Keratinocyte (primary cell): ENCODE results near the gene PTMS. TPM values are rescaled to one million over a fixed set of nuclear protein-coding genes. Genes with fewer than 3 reads are reported as not detected.

Experiments used
- DNase-seq: peaks from one replicate; pipeline ENCODE4 v3.0.0-alpha.2; 2011; ENCODE audit warnings: low read depth, missing footprints, low spot score
- FAIRE-seq: peaks from 2 replicates; lab custom pipeline; 2011; peaks lifted over from hg19 to GRCh38; lab: Jason Lieb, UNC
- H2AFZ ChIP-seq: 2 replicates; pipeline ENCODE4 v1.6.0; 2012; ENCODE audit warnings: low read length, control low read depth, inconsistent platforms; ENCODE audit not compliant: control insufficient read depth
- H3K27ac ChIP-seq: 2 replicates; pipeline ENCODE4 v1.5.1; 2011; ENCODE audit warnings: low read length; ENCODE audit not compliant: control insufficient read depth, insufficient read depth
- H3K27me3 ChIP-seq: 3 replicates; pipeline ENCODE4 v1.6.0; 2011; ENCODE audit warnings: low read length; ENCODE audit not compliant: control insufficient read depth, insufficient read depth; ENCODE audit errors: extremely low read depth
- H3K36me3 ChIP-seq, 2 experiments: 2 replicates in 1 of 2; 3 replicates in 1 of 2; pipeline ENCODE4 v1.5.1; 2011; ENCODE audit warnings: low read length in 2 of 2, mild to moderate bottlenecking in 1 of 2; ENCODE audit not compliant: control insufficient read depth in 2 of 2, insufficient read depth in 2 of 2; ENCODE audit errors: extremely low read depth in 1 of 2
- H3K4me1 ChIP-seq: 3 replicates; pipeline ENCODE4 v1.5.1; 2011; ENCODE audit warnings: low read length; ENCODE audit not compliant: control insufficient read depth, insufficient read depth; ENCODE audit errors: extremely low read depth
- H3K4me2 ChIP-seq: 3 replicates; pipeline ENCODE4 v1.6.0; 2011; ENCODE audit warnings: low read depth, low read length; ENCODE audit not compliant: control insufficient read depth, insufficient read depth; ENCODE audit errors: extremely low read depth
- H3K4me3 ChIP-seq, 3 experiments: fragments of 200-600 bp in 1 of 3; sonication (generic) in 1 of 3; 2 replicates in 2 of 3; 3 replicates in 1 of 3; pipeline ENCODE4 v1.5.1; 2011 to 2016; ENCODE audit warnings: low read length in 3 of 3, mild to moderate bottlenecking in 3 of 3, control low read depth in 2 of 3, inconsistent platforms in 1 of 3, low read depth in 1 of 3, mixed read lengths in 1 of 3, mixed run types in 1 of 3, moderate library complexity in 1 of 3; ENCODE audit not compliant: control insufficient read depth in 2 of 3, insufficient read depth in 2 of 3; ENCODE audit errors: extremely low read depth in 1 of 3
- H3K79me2 ChIP-seq: 2 replicates; pipeline ENCODE4 v1.6.0; 2012; ENCODE audit warnings: low read length; ENCODE audit not compliant: control insufficient read depth, insufficient read depth
- H3K9ac ChIP-seq: 3 replicates; pipeline ENCODE4 v1.6.0; 2011; ENCODE audit warnings: low read length; ENCODE audit not compliant: control insufficient read depth, insufficient read depth; ENCODE audit errors: extremely low read depth
- H3K9me1 ChIP-seq: 3 replicates; pipeline ENCODE4 v1.6.0; 2011; ENCODE audit warnings: low read length; ENCODE audit not compliant: control insufficient read depth, insufficient read depth; ENCODE audit errors: extremely low read depth
- H3K9me3 ChIP-seq: 2 replicates; pipeline ENCODE4 v1.5.1; 2012; ENCODE audit warnings: low read depth, low read length; ENCODE audit not compliant: control insufficient read depth
- H4K20me1 ChIP-seq: 3 replicates; pipeline ENCODE4 v1.6.0; 2011; ENCODE audit warnings: low read length; ENCODE audit not compliant: control insufficient read depth, insufficient read depth; ENCODE audit errors: extremely low read depth
- EZH2 ChIP-seq: IDR thresholded peaks from one replicate; pipeline ENCODE4 v1.6.1; 2012; ENCODE audit warnings: inconsistent platforms, mild to moderate bottlenecking, low read length, moderate library complexity
- dilution Hi-C: fragments of 300-500 bp; cut with MboI; formaldehyde crosslinking; loops from one replicate; pipeline ENCODE4 v1.7.0; 2020; ENCODE audit warnings: low sequenced_read_pairs; ENCODE audit not compliant: extremely low pct_ligation_motif_present
- polyA plus RNA-seq, 5 experiments: library from polyadenylated mRNA; depleted of rRNA in 3 of 5; stranded (reverse) in 3 of 5; stranded (forward) in 1 of 5; unstranded in 1 of 5; fragments of >200 nt; gene quantifications; 1 replicate in 1 of 5; 2 replicates in 3 of 5; 3 replicates in 1 of 5; pipeline versions ENCODE4 v1.2.1 to v1.2.3, GENCODE V29; 2011 to 2012; ENCODE audit warnings: missing spikeins in 2 of 5, low read depth in 1 of 5, low replicate concordance in 1 of 5
- TF ChIP-seq, protein P1 (sequence below), 3 experiments: IDR thresholded peaks in 1 of 3; conservative IDR thresholded peaks in 1 of 3; optimal IDR thresholded peaks in 1 of 3; 2 replicates in 2 of 3; 3 replicates in 1 of 3; pipeline versions ENCODE3 to v1.5.1; 2011; ENCODE audit warnings: low read length in 3 of 3, mild to moderate bottlenecking in 3 of 3, moderate library complexity in 2 of 3, control low read depth in 1 of 3, inconsistent platforms in 1 of 3; ENCODE audit not compliant: insufficient read depth in 2 of 3; ENCODE audit errors: extremely low read depth in 1 of 3

The PTMS gene
- polyA plus RNA-seq, 1 donor (not counting 4 experiments of a cell fraction or from before 2014, with no cell fraction given) = 119 TPM

DNA sequence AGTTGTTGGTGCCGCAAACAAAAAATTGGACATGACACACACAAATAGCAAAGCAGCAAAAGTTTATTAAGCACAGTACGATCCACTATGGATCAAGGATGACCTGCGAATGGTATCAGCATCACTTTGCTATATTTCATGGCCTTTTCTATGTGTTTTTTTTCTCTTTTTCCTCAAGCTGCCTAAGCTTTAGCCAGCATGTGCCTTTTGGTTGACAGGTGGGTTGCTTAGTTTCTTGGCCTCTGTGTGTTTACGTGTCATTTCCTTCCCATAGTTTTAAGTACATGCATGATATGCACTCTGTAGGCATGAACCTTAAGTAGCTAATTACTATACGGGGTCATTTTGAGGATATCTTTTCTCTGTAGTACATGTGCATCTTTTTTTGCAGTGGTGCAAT is 33.0 kb downstream of the PTMS start:
- no peak overlapping the region for H3K4me3 ChIP-seq
- no peak overlapping the region for H3K4me2 ChIP-seq
- no peaks in the 10 kb centered on the region for H3K36me3 ChIP-seq
- H3K27me3 ChIP-seq = peaks cover 14% of the 10 kb centered on the region
- no peaks in the 10 kb centered on the region for H3K4me1 ChIP-seq
- H3K79me2 ChIP-seq = no peaks in the 10 kb centered on the region
- no peak overlapping the region for H3K27ac ChIP-seq
- H3K9me3 ChIP-seq = no peaks in the 10 kb centered on the region
- no peak overlapping the region for H3K9ac ChIP-seq
- no peak for TF ChIP-seq EZH2
- TF ChIP-seq, protein P1, sequence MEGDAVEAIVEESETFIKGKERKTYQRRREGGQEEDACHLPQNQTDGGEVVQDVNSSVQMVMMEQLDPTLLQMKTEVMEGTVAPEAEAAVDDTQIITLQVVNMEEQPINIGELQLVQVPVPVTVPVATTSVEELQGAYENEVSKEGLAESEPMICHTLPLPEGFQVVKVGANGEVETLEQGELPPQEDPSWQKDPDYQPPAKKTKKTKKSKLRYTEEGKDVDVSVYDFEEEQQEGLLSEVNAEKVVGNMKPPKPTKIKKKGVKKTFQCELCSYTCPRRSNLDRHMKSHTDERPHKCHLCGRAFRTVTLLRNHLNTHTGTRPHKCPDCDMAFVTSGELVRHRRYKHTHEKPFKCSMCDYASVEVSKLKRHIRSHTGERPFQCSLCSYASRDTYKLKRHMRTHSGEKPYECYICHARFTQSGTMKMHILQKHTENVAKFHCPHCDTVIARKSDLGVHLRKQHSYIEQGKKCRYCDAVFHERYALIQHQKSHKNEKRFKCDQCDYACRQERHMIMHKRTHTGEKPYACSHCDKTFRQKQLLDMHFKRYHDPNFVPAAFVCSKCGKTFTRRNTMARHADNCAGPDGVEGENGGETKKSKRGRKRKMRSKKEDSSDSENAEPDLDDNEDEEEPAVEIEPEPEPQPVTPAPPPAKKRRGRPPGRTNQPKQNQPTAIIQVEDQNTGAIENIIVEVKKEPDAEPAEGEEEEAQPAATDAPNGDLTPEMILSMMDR (optimal IDR thresholded peaks at IDR 0.05 in 1 of 3, IDR thresholded peaks at IDR 0.05 in 1 of 3, conservative IDR thresholded peaks at IDR 0.05 in 1 of 3; ENCODE audit: extremely low read depth in 1 of 3, insufficient read depth in 2 of 3, low read length in 3 of 3) = no peak
- no peak overlapping the region for H2AFZ ChIP-seq
- H4K20me1 ChIP-seq = no peaks in the 10 kb centered on the region
- DNase-seq (no peak), FAIRE-seq (no peak)
- no peaks in the 10 kb centered on the region for H3K9me1 ChIP-seq
- dilution Hi-C loops = no loop called here

DNA sequence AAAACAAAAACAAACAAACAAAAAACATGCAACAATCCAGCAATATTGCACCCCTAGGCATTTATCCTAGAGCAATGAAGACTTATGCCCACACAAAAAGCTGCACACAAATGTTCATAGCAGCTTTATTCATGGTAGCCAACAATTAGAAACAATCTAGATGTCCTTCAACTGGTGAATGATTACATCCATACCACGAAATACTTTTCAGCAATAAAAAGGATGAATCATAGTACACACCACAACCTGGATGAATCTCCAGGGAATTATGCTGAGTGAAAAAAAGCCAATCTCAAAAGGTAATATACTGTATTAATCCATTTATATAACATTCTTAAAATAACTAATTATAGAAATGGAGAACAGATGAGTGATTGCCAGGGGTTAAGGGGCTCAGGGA is 41.0 kb downstream of the PTMS start:
- TF ChIP-seq EZH2 = no peak
- TF ChIP-seq, protein P1 (optimal IDR thresholded peaks at IDR 0.05 in 1 of 3, IDR thresholded peaks at IDR 0.05 in 1 of 3, conservative IDR thresholded peaks at IDR 0.05 in 1 of 3; ENCODE audit: extremely low read depth in 1 of 3, insufficient read depth in 2 of 3, low read length in 3 of 3) = no peak

More for the DNA sequence above, 41.0 kb downstream of the PTMS start:
- no peaks in the 10 kb centered on the region for H3K9me1 ChIP-seq
- dilution Hi-C loops = no loop called here
- no peaks in the 10 kb centered on the region for H3K9me3 ChIP-seq
- no peak overlapping the region for H3K4me2 ChIP-seq
- no peak overlapping the region for H3K27ac ChIP-seq
- H3K4me3 ChIP-seq = no peak overlapping the region
- H3K27me3 ChIP-seq = peaks cover 5% of the 10 kb centered on the region
- no peaks in the 10 kb centered on the region for H3K4me1 ChIP-seq
- H3K9ac ChIP-seq = no peak overlapping the region
- H4K20me1 ChIP-seq = no peaks in the 10 kb centered on the region
- H3K36me3 ChIP-seq = no peaks in the 10 kb centered on the region
- no peaks in the 10 kb centered on the region for H3K79me2 ChIP-seq
- FAIRE-seq (no peak), DNase-seq (no peak)
- H2AFZ ChIP-seq = no peak overlapping the region
